Mammary epithelial cell (primary cell): ENCODE data around the gene TNFRSF11A.

Source experiments
- EZH2 ChIP-seq: IDR thresholded peaks from 2 replicates; pipeline ENCODE4 v1.6.1; 2012; ENCODE audit warnings: low read length, inconsistent platforms, borderline replicate concordance
- TF ChIP-seq, protein P1 (sequence below), 2 donors: IDR thresholded peaks in 1 of 2; conservative IDR thresholded peaks in 1 of 2; 2 replicates each; pipeline ENCODE4 v1.5.1; 2011 to 2012; ENCODE audit warnings: inconsistent platforms in 2 of 2, low read length in 2 of 2, mild to moderate bottlenecking in 2 of 2, control low read depth in 1 of 2, low read depth in 1 of 2; ENCODE audit not compliant: insufficient read depth in 1 of 2; ENCODE audit errors: extremely low read depth in 1 of 2

GRCh38 chr18:62340996-62341395 lies 15.9 kb downstream of the TNFRSF11A start:
- TF ChIP-seq, protein P1, sequence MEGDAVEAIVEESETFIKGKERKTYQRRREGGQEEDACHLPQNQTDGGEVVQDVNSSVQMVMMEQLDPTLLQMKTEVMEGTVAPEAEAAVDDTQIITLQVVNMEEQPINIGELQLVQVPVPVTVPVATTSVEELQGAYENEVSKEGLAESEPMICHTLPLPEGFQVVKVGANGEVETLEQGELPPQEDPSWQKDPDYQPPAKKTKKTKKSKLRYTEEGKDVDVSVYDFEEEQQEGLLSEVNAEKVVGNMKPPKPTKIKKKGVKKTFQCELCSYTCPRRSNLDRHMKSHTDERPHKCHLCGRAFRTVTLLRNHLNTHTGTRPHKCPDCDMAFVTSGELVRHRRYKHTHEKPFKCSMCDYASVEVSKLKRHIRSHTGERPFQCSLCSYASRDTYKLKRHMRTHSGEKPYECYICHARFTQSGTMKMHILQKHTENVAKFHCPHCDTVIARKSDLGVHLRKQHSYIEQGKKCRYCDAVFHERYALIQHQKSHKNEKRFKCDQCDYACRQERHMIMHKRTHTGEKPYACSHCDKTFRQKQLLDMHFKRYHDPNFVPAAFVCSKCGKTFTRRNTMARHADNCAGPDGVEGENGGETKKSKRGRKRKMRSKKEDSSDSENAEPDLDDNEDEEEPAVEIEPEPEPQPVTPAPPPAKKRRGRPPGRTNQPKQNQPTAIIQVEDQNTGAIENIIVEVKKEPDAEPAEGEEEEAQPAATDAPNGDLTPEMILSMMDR (conservative IDR thresholded peaks at IDR 0.05 in 1 of 2, IDR thresholded peaks at IDR 0.05 in 1 of 2; ENCODE audit: extremely low read depth in 1 of 2, insufficient read depth in 1 of 2, low read depth in 1 of 2, low read length in 2 of 2), result no peak
- TF ChIP-seq EZH2, result no peak
